Right forelimb (tissue), 1 donor: ENCODE results near the gene LRRC4.

Experiments
- DNase-seq: peaks from one replicate; pipeline ENCODE4 v3.0.0-alpha.2; 2018

Gene LRRC4

DNA sequence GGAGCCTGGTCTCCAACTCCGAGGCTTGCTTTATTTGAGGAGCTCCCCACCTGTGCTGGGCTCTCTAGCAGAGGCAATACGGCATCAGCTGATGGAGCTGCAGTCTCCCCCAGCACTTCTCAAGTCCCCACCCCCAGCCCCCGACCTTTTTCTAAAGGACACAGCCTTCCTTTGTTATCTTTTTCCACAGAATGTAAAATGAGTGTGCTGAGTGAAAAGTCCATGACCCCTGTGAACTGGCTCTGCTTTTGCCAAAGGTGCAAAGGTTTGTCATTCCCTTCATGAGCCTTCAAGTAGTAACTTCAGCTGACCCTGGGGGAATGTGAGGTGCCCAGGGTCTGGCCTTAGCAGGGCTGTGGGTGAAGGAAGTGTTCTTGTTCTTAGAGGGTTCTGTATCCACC is 25.5 kb downstream of the LRRC4 start:
- no peak for DNase-seq

DNA sequence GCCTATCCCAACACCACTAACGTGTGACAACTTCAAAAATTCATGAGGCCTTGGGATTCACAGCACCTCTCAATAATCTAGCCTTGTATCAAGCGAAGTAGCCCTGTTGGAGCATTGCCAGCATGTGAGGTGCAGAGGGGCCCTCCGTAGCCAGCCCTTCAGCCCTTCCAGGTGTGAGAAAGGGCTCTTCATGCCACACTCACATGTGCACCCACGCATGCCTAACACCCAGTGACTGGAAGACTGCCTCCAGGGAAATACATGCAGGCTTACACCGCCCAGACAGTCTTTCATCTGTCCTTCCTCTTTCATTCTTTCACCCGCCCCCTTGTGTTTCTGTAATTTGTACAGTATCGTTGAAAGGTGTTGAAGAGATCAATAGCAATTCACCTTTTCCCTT is 26.1 kb downstream of the LRRC4 start:
- DNase-seq: no peak

DNA sequence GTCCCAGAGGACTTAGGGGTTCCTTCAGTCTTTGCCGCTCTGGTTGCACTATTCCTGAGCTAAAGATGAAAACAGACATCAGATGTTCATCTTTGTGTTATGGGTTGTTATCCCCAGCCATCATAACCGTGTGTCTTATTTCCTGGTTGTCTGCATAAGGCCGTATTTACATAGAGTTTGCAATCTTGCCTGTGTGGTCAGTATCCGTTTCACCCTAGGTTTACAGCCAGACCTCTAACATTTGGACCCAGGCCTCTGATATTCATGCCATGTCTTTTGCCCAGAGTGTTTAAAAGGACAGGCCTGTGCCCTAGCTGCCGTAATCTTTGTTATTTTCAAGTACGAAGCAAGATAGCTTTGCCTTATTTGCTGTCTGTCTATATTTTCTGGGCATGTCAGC is 26.6 kb downstream of the LRRC4 start:
- DNase-seq: no peak

DNA sequence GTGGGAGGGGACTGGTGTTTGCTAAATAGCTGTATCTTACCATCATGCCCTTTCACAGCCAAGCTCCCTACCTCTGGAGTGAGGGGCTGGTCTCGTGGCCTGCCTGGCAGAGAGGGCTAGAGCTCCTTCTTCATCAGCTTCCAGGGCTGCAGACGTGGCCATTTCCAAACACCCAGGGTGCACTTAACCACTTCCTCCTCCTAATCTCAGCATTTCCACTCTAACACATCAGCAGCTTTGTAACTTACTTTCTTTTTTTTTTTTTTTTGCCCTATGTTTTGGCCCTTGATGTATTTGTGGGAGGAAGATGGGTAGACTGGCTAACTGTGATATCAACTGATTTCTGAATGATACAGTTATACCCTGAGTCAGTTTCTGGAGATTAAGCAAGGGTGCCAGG is 27.4 kb downstream of the LRRC4 start:
- DNase-seq: no peak

DNA sequence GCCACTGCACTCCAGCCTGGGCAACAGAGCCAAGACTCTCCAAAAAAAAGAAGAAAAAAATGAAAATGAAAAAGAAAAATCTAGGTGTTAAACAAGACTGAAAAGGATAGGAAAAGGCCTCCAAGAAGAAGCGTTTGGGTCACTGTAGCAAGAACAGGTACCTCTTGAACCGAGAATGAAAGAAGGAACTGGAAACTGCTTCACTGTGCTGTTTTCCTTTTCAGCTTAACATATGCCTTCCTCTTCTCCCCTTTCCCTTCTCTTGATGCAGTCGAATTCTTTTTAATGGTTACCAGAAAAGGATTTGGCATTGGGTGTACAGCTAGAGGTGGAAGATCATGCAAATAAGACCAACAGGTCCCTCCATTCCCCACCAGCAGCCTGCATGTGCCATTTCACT is 28.1 kb downstream of the LRRC4 start:
- DNase-seq: no peak

DNA sequence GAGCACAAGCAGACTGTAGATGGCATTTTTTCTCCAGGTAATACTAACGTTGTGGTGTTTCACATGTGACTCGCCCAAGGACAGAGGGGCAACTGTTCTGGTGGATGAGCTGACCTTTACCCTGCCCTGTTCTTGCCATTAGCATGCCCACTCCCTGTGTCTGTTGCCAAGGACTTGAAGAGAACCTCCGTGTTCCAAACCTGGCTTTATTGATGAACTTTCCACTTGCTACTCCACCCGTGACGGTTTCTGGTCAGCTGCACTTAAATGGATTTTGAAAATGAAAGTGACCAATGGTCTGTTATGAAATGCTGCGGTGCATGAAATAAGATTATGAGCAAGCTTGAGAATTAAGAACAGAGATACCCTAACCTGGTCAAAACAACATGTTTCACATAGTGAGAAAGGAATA is 30.4 kb downstream of the LRRC4 start:
- no peak for DNase-seq

DNA sequence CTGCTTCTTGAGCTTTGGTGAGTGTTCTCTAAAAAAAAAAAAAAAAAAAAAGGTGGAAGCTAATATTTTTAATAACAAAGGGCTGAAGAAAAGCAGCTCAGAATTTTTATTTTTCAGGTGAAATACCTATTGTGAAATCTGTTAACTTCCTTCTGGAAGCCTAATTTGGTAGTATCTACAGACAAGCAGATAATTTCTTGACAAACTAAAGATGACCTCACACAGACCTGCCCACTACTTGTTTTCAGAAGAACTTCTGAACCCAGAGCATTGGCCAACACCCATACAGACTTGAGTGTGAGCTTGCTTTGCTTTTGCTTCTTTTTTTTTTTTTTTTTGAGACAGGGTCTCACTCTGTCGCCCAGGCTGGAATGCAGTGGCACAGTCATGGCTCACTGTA is 31.2 kb downstream of the LRRC4 start:
- DNase-seq: no peak

DNA sequence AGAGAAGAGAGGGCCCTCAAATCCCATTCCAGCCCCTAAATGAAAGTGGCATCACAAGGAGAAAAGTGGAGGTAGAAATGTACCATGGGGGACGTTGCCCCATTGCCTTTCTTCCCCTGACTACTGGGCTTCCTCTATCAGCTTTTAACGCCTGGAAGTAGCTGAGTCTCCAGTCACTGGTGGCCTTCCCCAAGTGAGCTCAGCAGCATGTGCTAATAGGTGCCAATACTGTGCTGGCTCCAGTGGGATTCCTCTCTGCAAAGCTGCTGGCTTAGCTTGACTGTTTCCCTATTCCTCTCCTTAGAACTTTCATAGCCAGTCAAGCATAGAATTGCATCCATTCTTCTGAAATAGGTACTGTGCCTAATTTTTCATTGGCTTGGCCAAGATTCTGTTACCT is 32.6 kb downstream of the LRRC4 start:
- no peak for DNase-seq

DNA sequence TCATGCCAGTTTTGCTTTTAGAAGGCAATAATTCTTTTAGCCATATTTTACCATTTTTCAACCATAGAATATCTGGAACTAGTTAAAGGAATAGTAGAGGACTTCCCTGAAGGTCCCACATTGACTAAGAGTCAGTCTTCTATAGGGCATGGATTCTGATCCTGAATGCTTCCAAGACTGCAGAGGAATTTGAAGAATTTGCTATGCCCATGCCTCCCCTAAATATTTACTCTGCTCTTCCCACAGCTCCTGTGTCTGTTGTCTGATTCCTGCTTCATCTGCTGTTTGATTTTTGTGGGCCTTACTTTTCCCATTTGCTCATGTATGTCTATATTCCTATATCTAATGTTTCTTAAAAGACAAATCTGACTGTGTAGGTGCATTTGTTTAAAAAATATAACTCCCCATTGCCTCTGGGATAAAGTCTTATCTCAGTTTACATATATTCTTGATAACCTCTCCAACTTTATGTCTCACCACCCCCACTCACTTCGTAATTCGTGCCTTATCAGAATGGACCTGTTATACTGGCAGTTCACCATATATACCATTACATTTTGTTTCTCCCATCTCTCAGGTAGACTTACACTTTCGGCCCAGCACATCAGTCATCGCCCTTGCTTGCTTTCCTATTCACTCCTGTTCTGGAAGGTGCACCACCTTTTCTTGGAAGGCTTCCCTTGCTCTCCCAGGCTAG is 33.9 kb downstream of the LRRC4 start:
- DNase-seq: no peak

DNA sequence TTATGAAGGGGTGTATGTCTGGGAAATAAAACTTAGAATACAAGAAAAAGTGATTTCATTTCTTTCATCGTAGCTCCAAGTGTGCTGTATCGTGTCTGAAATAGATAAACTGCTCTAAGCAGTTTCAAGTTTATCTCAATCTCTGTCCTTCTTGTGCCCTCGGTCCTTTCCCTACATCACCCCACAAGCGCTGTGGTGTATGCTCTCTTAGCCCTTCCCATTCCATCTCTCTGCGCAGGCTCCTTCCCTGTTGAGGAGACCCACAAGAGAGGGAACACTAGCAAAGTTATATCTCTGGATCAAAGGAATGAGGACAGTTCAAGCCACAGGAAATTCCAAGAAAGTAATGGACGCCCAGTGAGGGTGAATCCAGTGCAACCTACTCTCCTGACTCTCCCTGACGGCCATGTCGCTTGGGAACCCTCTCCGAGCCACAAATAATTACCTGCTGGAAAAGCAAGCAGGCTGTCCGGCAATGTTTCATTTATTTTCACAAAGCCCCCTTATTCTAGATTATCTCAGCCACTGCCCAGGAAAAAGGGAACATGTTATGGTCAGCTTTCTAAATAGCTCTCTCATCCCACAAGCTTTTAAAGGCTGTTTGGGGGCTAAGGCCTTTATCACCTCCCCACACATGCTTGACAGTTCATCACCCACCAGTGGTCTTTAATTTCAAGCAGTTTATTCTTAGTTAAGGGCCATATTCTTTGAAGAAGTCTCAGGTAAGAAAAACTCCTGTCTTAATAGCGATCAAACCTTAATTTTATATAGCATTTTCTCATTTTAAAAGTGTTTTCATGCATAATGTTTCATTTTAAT is 34.8 kb downstream of the LRRC4 start:
- DNase-seq: no peak

DNA sequence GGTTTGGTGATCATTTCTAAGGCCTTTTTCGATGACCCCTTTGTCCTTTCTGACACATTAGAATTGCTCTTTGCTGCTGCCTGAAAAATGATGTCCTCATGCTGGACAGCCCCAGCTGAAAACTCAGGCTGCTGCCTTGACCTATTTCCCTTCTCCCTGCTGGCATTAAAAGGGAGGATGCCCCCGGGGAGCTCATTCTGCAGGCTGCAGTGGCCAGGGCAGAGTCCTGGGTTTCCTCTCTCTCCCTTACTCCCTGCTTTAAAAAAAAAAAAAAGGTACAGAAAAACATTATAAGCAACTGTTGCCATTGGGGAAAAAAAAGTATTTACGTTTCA is 35.4 kb downstream of the LRRC4 start:
- DNase-seq: no peak

DNA sequence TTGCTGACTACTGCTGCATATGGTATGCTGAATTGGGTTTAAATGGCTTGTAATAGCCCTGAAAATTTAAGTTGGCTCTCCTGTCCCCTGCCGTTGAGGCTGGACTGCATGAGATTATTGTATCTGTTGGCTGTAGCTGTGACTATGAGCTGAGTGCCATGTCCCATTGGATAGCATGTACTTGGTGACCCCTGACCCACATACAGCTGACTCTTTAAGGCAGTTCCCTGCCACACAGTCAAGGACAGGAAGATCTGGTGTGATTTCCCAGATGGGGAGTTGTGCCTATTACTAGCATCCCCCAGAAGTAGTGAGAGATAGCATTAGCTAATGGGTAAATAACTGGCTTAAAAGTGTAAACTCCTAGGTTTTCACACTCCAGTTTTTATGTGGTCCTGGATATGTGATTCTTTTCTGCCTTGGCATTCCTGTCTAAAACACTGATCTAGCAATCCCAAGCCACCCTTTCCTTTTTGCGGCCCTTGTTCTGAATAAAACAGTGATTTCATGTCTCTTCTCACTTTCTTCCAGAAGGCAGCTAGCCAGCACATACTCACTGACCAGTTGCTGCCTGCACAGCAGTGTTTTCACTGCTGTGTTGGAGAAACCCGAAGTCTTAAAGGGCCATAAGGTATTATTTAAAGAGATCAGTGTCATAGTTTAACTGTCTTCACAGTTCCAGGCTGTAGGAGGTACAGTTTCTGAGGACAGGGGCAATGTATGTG is 35.9 kb downstream of the LRRC4 start:
- no peak for DNase-seq

DNA sequence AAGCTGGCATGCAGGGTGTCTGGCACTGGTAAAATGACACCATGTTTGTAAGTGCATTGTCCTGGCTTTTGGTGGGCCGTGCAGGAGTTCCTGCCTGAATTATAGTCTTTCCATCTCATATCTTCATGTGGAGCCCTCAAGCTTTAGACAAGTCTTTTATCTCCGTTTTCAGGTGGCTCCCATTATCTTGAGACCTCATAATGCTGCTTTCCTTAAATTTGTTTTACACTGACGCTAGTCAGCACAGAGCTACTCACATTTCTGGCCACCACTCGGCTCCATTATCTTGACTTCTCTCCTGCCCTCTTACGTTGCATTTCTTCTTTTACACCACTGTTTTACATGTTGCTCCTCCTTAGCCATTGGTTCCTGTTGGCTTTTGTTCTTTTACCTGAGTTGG is 37.2 kb downstream of the LRRC4 start:
- DNase-seq: no peak

DNA sequence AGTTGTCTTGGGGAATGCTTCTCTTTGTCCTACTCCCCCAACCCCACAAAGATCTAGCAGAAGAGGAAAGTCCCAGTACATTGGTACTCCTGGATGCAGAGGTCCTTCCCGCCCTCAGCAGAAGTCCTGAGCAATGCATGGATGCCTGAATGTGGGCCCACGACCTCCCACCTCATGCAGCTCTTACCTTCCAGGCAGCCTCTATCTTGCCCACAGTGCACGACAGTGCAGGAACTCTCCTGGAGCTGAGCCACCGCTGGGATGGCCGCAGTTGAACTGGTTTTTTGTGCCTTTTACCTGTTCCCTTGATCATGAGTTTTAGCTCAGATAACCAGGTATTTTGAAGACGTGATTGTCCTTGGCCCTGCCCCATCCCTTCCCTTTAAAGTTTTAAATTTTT is 37.9 kb downstream of the LRRC4 start:
- no peak for DNase-seq

DNA sequence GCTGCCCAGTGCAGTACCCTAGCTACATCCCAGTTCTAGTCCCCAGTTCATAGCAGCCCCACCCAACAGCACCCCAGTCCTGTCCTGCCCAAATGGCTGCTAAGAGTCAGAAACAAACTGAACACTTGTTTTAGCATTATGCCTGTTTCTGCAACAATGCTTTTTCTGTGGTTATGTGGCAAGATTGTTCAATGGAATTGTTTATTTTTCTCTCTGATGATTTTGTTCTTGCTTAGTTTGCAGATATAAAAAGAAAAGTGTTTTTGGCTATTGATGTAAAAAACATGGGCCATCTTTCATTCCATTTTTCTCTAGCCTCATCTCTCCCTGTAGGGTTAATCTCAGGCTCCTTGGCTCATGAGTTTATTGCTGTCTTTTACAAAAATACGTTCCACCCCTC is 42.5 kb downstream of the LRRC4 start:
- no peak for DNase-seq

DNA sequence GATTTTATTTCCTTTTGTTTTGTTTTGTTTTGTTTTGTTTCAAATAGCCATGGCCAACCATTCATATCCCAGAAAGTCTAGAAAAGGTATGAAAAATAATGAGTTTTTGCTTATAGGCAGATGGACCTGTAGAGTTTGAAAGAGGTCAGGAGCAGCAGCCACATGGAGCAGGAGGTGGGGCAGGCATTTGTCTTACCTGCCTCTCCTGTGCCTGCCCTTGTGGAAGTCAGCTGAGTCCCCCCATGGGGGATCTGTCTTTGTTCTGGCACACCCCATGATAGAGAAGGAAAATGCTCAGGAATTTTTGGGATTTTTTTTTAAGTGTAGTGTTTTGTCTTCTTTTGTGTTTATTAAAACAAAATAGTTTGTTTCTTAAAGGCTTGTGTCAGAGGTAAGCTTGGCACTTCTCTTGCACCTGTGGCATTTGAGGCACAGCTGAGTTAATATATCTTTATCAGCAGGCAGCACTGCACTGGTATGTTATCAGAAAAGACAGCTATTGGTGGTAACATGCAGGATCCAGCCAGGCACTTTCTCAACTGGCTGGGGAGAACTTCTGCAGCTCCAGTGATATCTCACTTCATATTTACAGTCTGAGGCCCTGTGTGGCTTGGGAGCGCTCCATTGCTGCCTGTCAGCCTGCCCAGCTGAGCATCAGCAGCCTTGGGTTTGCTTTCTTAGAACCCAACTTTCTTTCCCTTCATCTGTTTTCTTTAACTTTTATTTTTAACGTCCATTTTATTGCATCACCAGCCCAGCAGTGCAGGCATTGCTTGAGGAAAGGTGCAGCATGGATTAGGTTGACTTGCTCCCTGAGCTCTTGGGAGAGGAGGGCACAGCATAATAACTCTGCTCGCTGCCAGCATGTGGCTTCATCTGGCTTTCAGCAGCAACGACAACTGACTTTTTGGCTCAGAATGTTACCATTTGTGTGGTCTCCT is 44.4 kb downstream of the LRRC4 start:
- no peak for DNase-seq

DNA sequence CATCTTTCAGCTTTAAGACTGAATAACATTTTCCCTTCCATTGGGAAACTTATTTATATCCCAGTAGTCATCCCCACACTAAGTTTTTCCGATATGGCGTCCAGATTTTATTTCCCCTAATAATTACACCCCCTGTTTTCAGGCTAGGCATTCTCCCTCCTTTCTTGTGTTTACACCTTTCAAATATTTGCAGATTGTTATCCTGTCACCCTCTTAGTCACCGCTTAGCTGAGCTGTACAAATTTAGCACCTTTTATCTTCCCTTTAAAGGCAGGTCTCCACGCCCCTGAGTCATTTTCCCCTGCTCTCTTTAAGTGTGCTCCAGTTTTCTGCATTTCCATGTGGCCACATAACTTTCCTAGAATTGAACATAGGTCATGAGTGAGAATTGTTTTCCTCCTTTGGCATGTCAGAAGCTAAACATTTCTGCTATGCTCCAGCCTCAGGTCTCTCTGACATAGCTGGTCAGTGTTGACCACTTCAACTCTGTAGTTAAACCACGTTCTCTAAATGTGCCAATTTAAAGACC is 47.4 kb downstream of the LRRC4 start:
- DNase-seq: no peak

DNA sequence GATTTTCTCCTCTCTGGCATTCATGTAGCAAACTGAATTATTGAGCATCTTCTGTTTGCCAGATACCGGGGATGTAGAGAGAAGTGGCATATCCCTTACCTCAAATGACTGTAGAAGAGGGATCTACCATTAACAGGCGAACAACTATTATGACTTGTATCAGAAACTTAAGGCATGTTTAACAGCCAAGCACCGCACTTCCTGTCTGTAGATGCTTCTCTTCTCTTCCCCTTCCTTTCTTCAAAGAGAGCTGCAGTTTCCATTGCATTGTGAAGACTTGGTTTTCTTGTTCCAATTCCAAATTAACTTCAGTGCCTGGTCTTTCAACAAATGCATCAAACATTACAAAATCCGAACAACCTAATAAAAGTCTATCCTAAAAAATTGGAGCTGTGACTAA is 49.3 kb downstream of the LRRC4 start:
- DNase-seq: no peak

DNA sequence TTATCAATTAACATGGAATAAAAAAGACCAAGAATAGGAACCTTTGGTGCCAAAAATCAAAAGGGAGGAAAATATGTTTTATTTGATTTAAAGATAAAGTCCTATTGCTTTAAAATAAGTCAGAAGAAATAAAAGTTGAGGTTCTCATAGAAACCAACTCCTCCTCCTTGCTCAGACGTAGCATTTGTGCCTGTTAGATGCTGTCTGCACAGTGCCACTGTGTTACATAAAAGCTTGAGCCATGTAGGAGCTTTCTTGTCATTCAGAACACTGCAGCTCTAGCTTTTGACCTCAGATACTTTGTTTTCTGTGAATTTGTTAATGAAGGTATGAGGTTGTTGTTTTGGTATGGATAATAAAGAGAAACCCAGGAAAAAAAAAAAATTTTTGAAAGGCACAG is 50.3 kb downstream of the LRRC4 start:
- DNase-seq: no peak

DNA sequence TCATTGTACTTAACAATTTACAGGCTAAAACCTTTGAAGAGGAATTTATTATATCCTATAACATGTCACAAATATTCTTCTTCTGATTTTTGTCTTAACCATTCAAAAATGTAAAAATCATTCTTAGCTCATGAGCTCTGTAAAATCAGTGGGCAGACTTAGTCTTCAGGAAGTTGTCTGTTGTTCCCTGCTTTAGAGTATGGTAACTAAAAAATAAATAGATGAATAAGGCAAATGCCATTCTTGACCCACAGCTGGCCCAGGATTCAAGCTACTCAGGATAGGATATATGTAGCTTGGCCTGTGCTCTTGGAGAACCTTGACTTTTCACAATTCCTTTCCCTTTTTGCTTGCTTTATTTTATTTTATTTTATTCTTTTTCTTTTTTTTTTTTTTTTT is 51.5 kb downstream of the LRRC4 start:
- no peak for DNase-seq

DNA sequence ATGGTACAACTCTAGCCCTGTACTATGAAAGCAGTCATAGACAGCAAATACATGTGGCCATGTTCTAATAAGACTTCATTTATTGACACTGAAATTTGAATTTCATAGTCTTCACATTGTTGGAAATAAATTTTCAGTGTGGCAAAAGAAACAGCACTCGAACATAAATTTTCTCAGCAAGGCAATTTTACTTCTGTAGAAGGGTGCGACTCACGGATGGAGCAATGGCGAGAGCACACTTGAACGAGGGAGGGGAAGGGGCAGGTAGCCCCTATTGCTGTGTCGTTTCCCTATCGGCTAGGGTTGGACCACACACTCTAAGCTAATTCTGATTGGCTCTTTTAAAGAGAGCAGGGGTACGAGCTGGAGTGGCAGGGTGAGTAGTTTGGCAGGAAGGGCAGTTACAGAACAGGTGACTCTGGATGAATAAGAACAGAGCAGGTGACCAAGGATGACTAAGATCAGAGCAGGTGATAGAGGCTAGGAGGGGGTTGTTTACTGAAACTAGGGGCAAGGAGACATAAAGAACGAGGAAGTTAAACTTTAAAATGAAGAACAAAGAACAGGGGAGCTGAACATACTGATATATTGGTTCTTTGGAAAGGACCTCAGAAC is 52.0 kb downstream of the LRRC4 start:
- no peak for DNase-seq

DNA sequence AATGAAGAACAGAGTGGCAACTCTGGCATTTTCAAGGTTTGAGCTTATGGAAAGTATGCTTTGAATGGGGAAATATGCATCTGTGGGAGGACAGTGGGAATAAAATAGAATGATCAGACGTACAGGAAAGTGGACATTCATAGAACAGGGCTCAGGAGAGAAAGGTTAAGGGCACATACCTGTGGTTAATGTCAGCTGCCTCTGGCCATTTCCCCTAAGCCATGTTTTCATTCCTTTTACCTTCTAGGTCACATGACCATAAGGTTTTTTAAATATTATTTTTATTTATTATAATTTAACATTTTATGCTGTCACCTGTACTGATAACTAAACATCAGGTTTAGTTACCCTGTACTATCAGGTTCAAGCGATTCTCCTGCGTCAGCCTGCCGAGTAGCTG is 52.8 kb downstream of the LRRC4 start:
- DNase-seq: no peak
